Ishikawa (cell line): ENCODE measurements around the gene MAP4K4.

Source experiments
- CEBPB ChIP-seq: IDR thresholded peaks from 2 replicates; pipeline ENCODE4 v1.6.1; 2012
- CREB1 ChIP-seq: IDR thresholded peaks from 2 replicates; pipeline ENCODE4 v1.6.1; 2012; ENCODE audit warnings: low read depth
- EGR1 ChIP-seq: IDR thresholded peaks from 2 replicates; pipeline ENCODE4 v1.6.1; 2012
- EP300 ChIP-seq: IDR thresholded peaks from 2 replicates; pipeline ENCODE4 v1.6.1; 2012; ENCODE audit warnings: borderline replicate concordance
- FOXM1 ChIP-seq: IDR thresholded peaks from 2 replicates; pipeline ENCODE4 v1.6.1; 2012; ENCODE audit warnings: low read depth, borderline replicate concordance
- MAX ChIP-seq: IDR thresholded peaks from 2 replicates; pipeline ENCODE4 v1.6.1; 2012
- RAD21 ChIP-seq: IDR thresholded peaks from 2 replicates; pipeline ENCODE4 v1.6.1; 2012; ENCODE audit warnings: low read depth
- REST ChIP-seq: IDR thresholded peaks from 2 replicates; pipeline ENCODE4 v1.6.1; 2012; ENCODE audit warnings: low read depth, mild to moderate bottlenecking
- TAF1 ChIP-seq: IDR thresholded peaks from 2 replicates; pipeline ENCODE4 v1.6.1; 2012; ENCODE audit warnings: low read depth, mild to moderate bottlenecking
- USF1 ChIP-seq: IDR thresholded peaks from 2 replicates; pipeline ENCODE4 v1.6.1; 2012
- YY1 ChIP-seq: IDR thresholded peaks from 2 replicates; pipeline ENCODE4 v1.6.1; 2012; ENCODE audit warnings: low read depth
- ZBTB7A ChIP-seq: IDR thresholded peaks from 2 replicates; pipeline ENCODE4 v1.6.1; 2012; ENCODE audit warnings: low read depth

DNA sequence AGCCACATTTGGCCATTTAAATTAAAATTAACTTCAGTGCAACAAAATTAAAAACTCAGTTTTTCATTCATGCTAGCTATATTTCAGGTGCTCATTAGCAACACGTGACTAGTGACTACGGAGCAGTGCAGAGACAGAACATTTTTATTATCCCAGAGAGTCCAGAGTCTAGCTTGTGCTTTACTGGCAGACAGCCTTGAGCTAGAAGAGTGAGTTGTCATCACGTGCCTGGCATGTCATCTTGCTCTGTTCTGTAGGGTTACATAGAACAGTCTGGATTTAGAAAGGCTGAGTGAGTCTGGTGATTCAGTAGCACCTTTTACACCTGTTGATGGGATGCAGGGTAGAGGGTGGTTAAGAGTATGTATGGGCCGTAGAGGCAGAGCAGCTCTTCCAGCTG, 157.4 kb downstream of the MAP4K4 start:
- TF ChIP-seq TAF1: no peak
- TF ChIP-seq FOXM1: no peak
- no peak for TF ChIP-seq YY1
- TF ChIP-seq RAD21: no peak
- TF ChIP-seq MAX: no peak
- TF ChIP-seq CREB1: no peak
- no peak for TF ChIP-seq CEBPB
- TF ChIP-seq REST: no peak
- no peak for TF ChIP-seq USF1
- TF ChIP-seq EP300: no peak
- no peak for TF ChIP-seq EGR1
- TF ChIP-seq ZBTB7A: no peak
